ENCODE data around the gene PLCH1. TPM values are rescaled to one million over a fixed set of nuclear protein-coding genes. Genes with fewer than 3 reads are reported as not detected.

The PLCH1 gene
- total RNA-seq, 1 donor = 0.36 TPM

- Histone ChIP-seq H3K4me1 (ENCODE audit: insufficient read depth, low read length) (no peaks in the 10 kb centered on the region), H3K4me3 (ENCODE audit: insufficient read depth, low read length) (no peak overlapping the region), H3K4me2 (ENCODE audit: insufficient read depth, low read length) (no peak overlapping the region), H3K27me3 (ENCODE audit: insufficient read depth, low read length) (no peaks in the 10 kb centered on the region), H4K20me1 (ENCODE audit: insufficient read depth, low read length) (no peaks in the 10 kb centered on the region), H3K27ac (ENCODE audit: low read depth, low read length) (no peak overlapping the region), H3K36me3 (ENCODE audit: insufficient read depth, low read length) (no peaks in the 10 kb centered on the region), H2AFZ (ENCODE audit: low read length) (no peak overlapping the region), H3K79me2 (ENCODE audit: insufficient read depth, low read length) (no peaks in the 10 kb centered on the region), H3K9me3 (ENCODE audit: low read depth, low read length) (no peaks in the 10 kb centered on the region)
- DNase-seq (ENCODE audit: insufficient read length, low spot score, missing footprints) = no peak
- TF ChIP-seq CTCF (IDR thresholded peaks at IDR 0.05; ENCODE audit: extremely low read depth, low read depth, low read length) = no peak
Measured at GRCh38 chr3:155455765-155456164, 289.1 kb downstream of the PLCH1 start.

GRCh38 chr3:155453512-155453911, 291.4 kb downstream of the PLCH1 start:
- peaks cover 7% of the 10 kb centered on the region for H3K4me1 ChIP-seq (ENCODE audit: insufficient read depth, low read length)

GRCh38 chr3:155449613-155450267, 295.1 kb downstream of the PLCH1 start:
- Histone ChIP-seq H3K4me3 (ENCODE audit: insufficient read depth, low read length) (no peak overlapping the region), H3K4me1 (ENCODE audit: insufficient read depth, low read length) (peaks cover 7% of the 10 kb centered on the region), H3K27me3 (ENCODE audit: insufficient read depth, low read length) (no peaks in the 10 kb centered on the region), H4K20me1 (ENCODE audit: insufficient read depth, low read length) (no peaks in the 10 kb centered on the region), H3K36me3 (ENCODE audit: insufficient read depth, low read length) (no peaks in the 10 kb centered on the region), H3K79me2 (ENCODE audit: insufficient read depth, low read length) (no peaks in the 10 kb centered on the region), H3K4me2 (ENCODE audit: insufficient read depth, low read length) (no peak overlapping the region), H2AFZ (ENCODE audit: low read length) (no peak overlapping the region), H3K9me3 (ENCODE audit: low read depth, low read length) (no peaks in the 10 kb centered on the region), H3K27ac (ENCODE audit: low read depth, low read length) (no peak overlapping the region)
- peak; percentile 21 for DNase-seq (ENCODE audit: insufficient read length, low spot score, missing footprints)
- TF ChIP-seq CTCF (IDR thresholded peaks at IDR 0.05; ENCODE audit: extremely low read depth, low read depth, low read length) = no peak

More at GRCh38 chr3:155453512-155453911, 291.4 kb downstream of the PLCH1 start:
- no peaks in the 10 kb centered on the region for H3K27me3 ChIP-seq (ENCODE audit: insufficient read depth, low read length)
- H3K9me3 ChIP-seq (ENCODE audit: low read depth, low read length) = no peaks in the 10 kb centered on the region
- no peak overlapping the region for H3K4me2 ChIP-seq (ENCODE audit: insufficient read depth, low read length)
- no peak overlapping the region for H3K4me3 ChIP-seq (ENCODE audit: insufficient read depth, low read length)
- no peak for DNase-seq (ENCODE audit: insufficient read length, low spot score, missing footprints)
- H3K27ac ChIP-seq (ENCODE audit: low read depth, low read length) = no peak overlapping the region
- no peak for TF ChIP-seq CTCF (IDR thresholded peaks at IDR 0.05; ENCODE audit: extremely low read depth, low read depth, low read length)
- no peaks in the 10 kb centered on the region for H3K36me3 ChIP-seq (ENCODE audit: insufficient read depth, low read length)
- no peaks in the 10 kb centered on the region for H3K79me2 ChIP-seq (ENCODE audit: insufficient read depth, low read length)
- no peak overlapping the region for H2AFZ ChIP-seq (ENCODE audit: low read length)
- no peaks in the 10 kb centered on the region for H4K20me1 ChIP-seq (ENCODE audit: insufficient read depth, low read length)

- DNase-seq (ENCODE audit: insufficient read length, low spot score, missing footprints) = no peak
- no peak overlapping the region for H3K4me2 ChIP-seq (ENCODE audit: insufficient read depth, low read length)
- no peaks in the 10 kb centered on the region for H3K27me3 ChIP-seq (ENCODE audit: insufficient read depth, low read length)
- no peaks in the 10 kb centered on the region for H3K36me3 ChIP-seq (ENCODE audit: insufficient read depth, low read length)
- H3K27ac ChIP-seq (ENCODE audit: low read depth, low read length) = no peak overlapping the region
- H4K20me1 ChIP-seq (ENCODE audit: insufficient read depth, low read length) = no peaks in the 10 kb centered on the region
- no peak for TF ChIP-seq CTCF (IDR thresholded peaks at IDR 0.05; ENCODE audit: extremely low read depth, low read depth, low read length)
- no peak overlapping the region for H2AFZ ChIP-seq (ENCODE audit: low read length)
- no peak overlapping the region for H3K4me3 ChIP-seq (ENCODE audit: insufficient read depth, low read length)
- no peaks in the 10 kb centered on the region for H3K9me3 ChIP-seq (ENCODE audit: low read depth, low read length)
- H3K79me2 ChIP-seq (ENCODE audit: insufficient read depth, low read length) = no peaks in the 10 kb centered on the region
- H3K4me1 ChIP-seq (ENCODE audit: insufficient read depth, low read length) = peaks cover 11% of the 10 kb centered on the region
Measured at GRCh38 chr3:155448531-155448930, 296.3 kb downstream of the PLCH1 start.
